OCI-LY7 (cell line): ENCODE measurements around the gene DUSP7. TPM values are rescaled to one million over a fixed set of nuclear protein-coding genes. Genes with fewer than 3 reads are reported as not detected.
"Not testable (repeated sequence)": the region's sequence is repeated elsewhere in the genome, so short reads cannot be mapped to it uniquely, and the experiment has no call there.

Experiments
- BruUV-seq: library from RNA; stranded (reverse); fragments of 400-500 nt; replicated peaks from 2 replicates; lab custom pipeline; 2021; lab: Mats Ljungman, UMichigan
- CTCF ChIA-PET: fragments of 300-600 bp; sonication (Branson Sonifier 250); formaldehyde crosslinking; loops from one replicate; lab custom pipeline; 2022; ENCODE audit warnings: antibody characterized with exemption; ENCODE audit not compliant: unreplicated experiment; lab: Charles Lee
- POLR2A ChIA-PET: fragments of 300-600 bp; sonication (Branson Sonifier 250); formaldehyde crosslinking; loops from one replicate; lab custom pipeline; 2022; ENCODE audit warnings: antibody characterized with exemption; lab: Charles Lee
- DNase-seq: peaks from one replicate; pipeline ENCODE4 v3.0.0-alpha.2; 2015; ENCODE audit warnings: low spot score
- H2AFZ ChIP-seq: fragments of 200-600 bp; sonication (generic), shearing (Covaris generic); 2 replicates; pipeline ENCODE4 v1.6.1; 2014; ENCODE audit warnings: mild to moderate bottlenecking, antibody characterized with exemption, low read length, moderate library complexity
- H3K27ac ChIP-seq: fragments of 200-600 bp; sonication (generic); 2 replicates; pipeline ENCODE4 v1.5.1; 2014; ENCODE audit warnings: mixed run types, low read depth, mild to moderate bottlenecking, moderate library complexity, low read length, inconsistent platforms; ENCODE audit not compliant: poor library complexity, severe bottlenecking
- H3K36me3 ChIP-seq: fragments of 200-600 bp; sonication (generic); 2 replicates; pipeline ENCODE4 v1.6.1; 2014; ENCODE audit warnings: mild to moderate bottlenecking, antibody characterized with exemption, low read length, moderate library complexity, mixed read lengths; ENCODE audit not compliant: insufficient read depth
- H3K4me1 ChIP-seq: fragments of 200-600 bp; sonication (generic); 2 replicates; pipeline ENCODE4 v1.5.1; 2014; ENCODE audit warnings: mild to moderate bottlenecking, low read length; ENCODE audit not compliant: insufficient read depth, poor library complexity, severe bottlenecking
- H3K4me2 ChIP-seq: fragments of 200-600 bp; sonication (generic); 2 replicates; pipeline ENCODE4 v1.6.1; 2014; ENCODE audit warnings: mild to moderate bottlenecking, low read length
- H3K4me3 ChIP-seq: fragments of 200-600 bp; sonication (generic); 2 replicates; pipeline ENCODE4 v1.5.1; 2014; ENCODE audit warnings: mild to moderate bottlenecking, low read depth, low read length; ENCODE audit not compliant: poor library complexity, severe bottlenecking
- H3K79me2 ChIP-seq: fragments of 200-600 bp; sonication (generic); 2 replicates; pipeline ENCODE4 v1.6.1; 2016; ENCODE audit warnings: low read depth, mild to moderate bottlenecking, low read length, moderate library complexity, mixed read lengths; ENCODE audit not compliant: insufficient read depth
- H3K9me2 ChIP-seq: fragments of 200-600 bp; sonication (generic); 2 replicates; pipeline ENCODE4 v1.6.1; 2016; ENCODE audit warnings: mild to moderate bottlenecking, low read length, mixed read lengths; ENCODE audit not compliant: insufficient read depth
- H3K9me3 ChIP-seq: fragments of 200-600 bp; sonication (generic); 2 replicates; pipeline ENCODE4 v1.6.1; 2014; ENCODE audit warnings: mild to moderate bottlenecking, mixed run types, low read length, mixed read lengths
- H4K20me1 ChIP-seq: fragments of 200-600 bp; sonication (generic); 2 replicates; pipeline ENCODE4 v1.6.1; 2014; ENCODE audit warnings: mild to moderate bottlenecking, antibody characterized with exemption, low read length, moderate library complexity, mixed read lengths; ENCODE audit not compliant: insufficient read depth
- CTCF ChIP-seq: fragments of 200-600 bp; sonication (generic); conservative IDR thresholded peaks from 2 replicates; pipeline ENCODE4 v1.5.1; 2014; ENCODE audit warnings: mild to moderate bottlenecking, antibody characterized with exemption, low read length, moderate library complexity, mixed read lengths
- EZH2phosphoT487 ChIP-seq: fragments of 200-600 bp; sonication (generic); IDR thresholded peaks from 2 replicates; pipeline ENCODE4 v1.6.1; 2018; ENCODE audit warnings: low read depth, borderline replicate concordance, mild to moderate bottlenecking, mixed run types, antibody characterized with exemption, low read length, moderate library complexity, mixed read lengths
- intact Hi-C: fragments of 100-400 bp; cut with micrococcal nuclease; formaldehyde crosslinking; loops from one replicate; pipeline ENCODE4 v1.10.0; 2022; ENCODE audit not compliant: unreplicated experiment
- total RNA-seq, 2 experiments: library from RNA; depleted of rRNA in 1 of 2; stranded (reverse); fragments of >200 nt in 1 of 2; shearing (Covaris generic) in 1 of 2; gene quantifications; 2 replicates each; pipeline ENCODE4 v1.2.3, GENCODE V29; 2014 to 2022

DUSP7 gene
- total RNA-seq, 2 experiments from 2014 or later, result 11.4 to 14.4 TPM

GRCh38 chr3:52034212-52034611, 22.2 kb downstream of the DUSP7 start:
- BruUV-seq, result no TSS peak
- Histone ChIP-seq H2AFZ (no peak overlapping the region), H3K4me2 (no peak overlapping the region), H3K9me3 (no peaks in the 10 kb centered on the region), H3K79me2 (no peaks in the 10 kb centered on the region), H3K4me1 (no peaks in the 10 kb centered on the region), H4K20me1 (no peaks in the 10 kb centered on the region), H3K27ac (no peak overlapping the region), H3K36me3 (no peaks in the 10 kb centered on the region), H3K9me2 (no peaks in the 10 kb centered on the region), H3K4me3 (no peak overlapping the region)
- ChIA-PET POLR2A (no interaction called here), CTCF (no interaction called here)
- no peak for DNase-seq
- intact Hi-C loops, result no loop called here
- TF ChIP-seq EZH2phosphoT487, result no peak
- TF ChIP-seq CTCF, result no peak

GRCh38 chr3:52033748-52034147, 22.6 kb downstream of the DUSP7 start:
- CTCF ChIA-PET, H3K36me3 ChIP-seq, intact Hi-C loops, DNase-seq, H3K79me2 ChIP-seq, BruUV-seq, H4K20me1 ChIP-seq, H3K27ac ChIP-seq, H3K4me2 ChIP-seq, H3K4me1 ChIP-seq, H3K9me3 ChIP-seq, H2AFZ ChIP-seq, H3K9me2 ChIP-seq, H3K4me3 ChIP-seq, POLR2A ChIA-PET: not testable (repeated sequence)

- POLR2A ChIA-PET, result interaction anchor here (1.4 kb wide), 1 partner anchor 20 kb away, joined by 3 read pairs; no protein-coding TSS in a partner anchor
These were observed 23.5 kb downstream of the DUSP7 start for GRCh38 chr3:52032702-52033408.

More at GRCh38 chr3:52032702-52033408, 23.5 kb downstream of the DUSP7 start:
- DNase-seq, result no peak
- no peak overlapping the region for H3K27ac ChIP-seq
- H3K9me3 ChIP-seq, result no peaks in the 10 kb centered on the region
- no peak overlapping the region for H3K4me3 ChIP-seq
- H2AFZ ChIP-seq, result no peak overlapping the region
- H4K20me1 ChIP-seq, result no peaks in the 10 kb centered on the region
- H3K79me2 ChIP-seq, result no peaks in the 10 kb centered on the region
- no peak for TF ChIP-seq EZH2phosphoT487
- TF ChIP-seq CTCF, result no peak
- BruUV-seq, result no TSS peak
- H3K9me2 ChIP-seq, result no peaks in the 10 kb centered on the region
- no peak overlapping the region for H3K4me2 ChIP-seq
- H3K36me3 ChIP-seq, result no peaks in the 10 kb centered on the region
- CTCF ChIA-PET, result interaction anchor here (0.6 kb wide), 1 partner anchor 91 kb away, joined by 3 read pairs; no protein-coding TSS in a partner anchor
- intact Hi-C loops, result no loop called here
- H3K4me1 ChIP-seq, result no peaks in the 10 kb centered on the region
